ENCODE measurements around the gene GGACT.
"Not testable (repeated sequence)": the region's sequence is repeated elsewhere in the genome, so short reads cannot be mapped to it uniquely, and the experiment has no call there.

Gene GGACT

DNA sequence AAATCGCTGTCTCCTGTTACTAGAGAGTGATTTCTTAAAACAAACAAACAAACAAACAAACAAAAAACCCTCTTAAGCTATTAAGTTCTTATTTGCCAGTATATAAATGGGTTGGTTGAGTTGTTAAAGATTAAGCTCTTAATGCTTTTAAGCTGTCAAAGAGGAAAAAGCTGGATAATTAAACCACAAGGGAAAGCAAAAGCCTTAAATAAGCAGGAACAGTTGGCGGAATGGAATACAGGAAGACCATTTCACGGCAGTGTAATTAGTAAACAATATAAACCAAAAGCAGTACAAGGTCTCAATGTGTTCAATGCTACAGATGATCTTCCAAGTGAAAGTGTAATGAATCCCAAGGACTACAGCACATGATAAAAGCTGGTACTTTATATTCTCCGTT, 32.2 kb upstream of the GGACT start:
- peaks cover 38% of the 10 kb centered on the region for H3K36me3 ChIP-seq (ENCODE audit: insufficient read depth, low read length)
- no peaks in the 10 kb centered on the region for H3K27me3 ChIP-seq (ENCODE audit: insufficient read depth, low read length)
- no peak for TF ChIP-seq EZH2 (IDR thresholded peaks at IDR 0.05; ENCODE audit: borderline replicate concordance, low read length)
- TF ChIP-seq CTCF (IDR thresholded peaks at IDR 0.05; ENCODE audit: low read length) = no peak
- H3K4me2 ChIP-seq (ENCODE audit: low read length) = no peak overlapping the region
- H3K79me2 ChIP-seq (ENCODE audit: insufficient read depth, low read length) = no peaks in the 10 kb centered on the region
- no peaks in the 10 kb centered on the region for H3K4me1 ChIP-seq (ENCODE audit: insufficient read depth, low read length, severe bottlenecking)
- no peak overlapping the region for H3K4me3 ChIP-seq (ENCODE audit: low read depth, low read length, poor library complexity, severe bottlenecking)
- no peak overlapping the region for H2AFZ ChIP-seq (ENCODE audit: low read length)
- no peaks in the 10 kb centered on the region for H3F3A ChIP-seq (ENCODE audit: insufficient read depth, low read length)
- no peaks in the 10 kb centered on the region for H4K20me1 ChIP-seq (ENCODE audit: insufficient read depth, low read length)
- H3K9me3 ChIP-seq (ENCODE audit: low read length) = peaks cover 10% of the 10 kb centered on the region; the same call in 1 of the 2 replicates
- H3K9ac ChIP-seq (ENCODE audit: low read length) = no peak overlapping the region
- H3K27ac ChIP-seq (ENCODE audit: low read depth, low read length, poor library complexity, severe bottlenecking) = no peak overlapping the region
- H3K9me2 ChIP-seq (ENCODE audit: low read depth, low read length) = no peaks in the 10 kb centered on the region

GRCh38 chr13:100619940-100620339, 31.4 kb upstream of the GGACT start:
- Histone ChIP-seq H3F3A (ENCODE audit: insufficient read depth, low read length) (no peaks in the 10 kb centered on the region), H3K27ac (ENCODE audit: low read depth, low read length, poor library complexity, severe bottlenecking) (no peak overlapping the region), H3K9ac (ENCODE audit: low read length) (no peak overlapping the region)

DNA sequence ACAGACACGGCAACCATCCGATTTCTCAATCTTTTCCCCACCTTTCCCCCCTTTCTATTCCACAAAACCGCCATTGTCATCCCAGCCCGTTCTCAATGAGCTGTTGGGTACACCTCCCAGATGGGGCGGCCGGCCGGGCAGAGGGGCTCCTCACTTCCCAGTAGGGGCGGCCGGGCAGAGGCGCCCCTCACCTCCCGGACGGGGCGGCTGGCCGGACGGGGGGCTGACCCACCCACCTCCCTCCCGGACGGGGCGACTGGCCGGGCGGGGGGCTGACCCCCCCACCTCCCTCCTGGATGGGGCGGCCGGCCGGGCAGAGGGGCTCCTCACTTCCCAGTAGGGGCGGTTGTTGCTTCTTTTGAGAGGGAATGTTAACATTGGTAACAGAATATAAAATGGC, 30.3 kb upstream of the GGACT start:
- H2AFZ ChIP-seq (ENCODE audit: low read length); H3K9me2 ChIP-seq (ENCODE audit: low read depth, low read length); H4K20me1 ChIP-seq (ENCODE audit: insufficient read depth, low read length); H3F3A ChIP-seq (ENCODE audit: insufficient read depth, low read length); H3K79me2 ChIP-seq (ENCODE audit: insufficient read depth, low read length); H3K4me3 ChIP-seq (ENCODE audit: low read depth, low read length, poor library complexity, severe bottlenecking); H3K27ac ChIP-seq (ENCODE audit: low read depth, low read length, poor library complexity, severe bottlenecking); H3K4me1 ChIP-seq (ENCODE audit: insufficient read depth, low read length, severe bottlenecking); H3K27me3 ChIP-seq (ENCODE audit: insufficient read depth, low read length); H3K4me2 ChIP-seq (ENCODE audit: low read length); H3K9ac ChIP-seq (ENCODE audit: low read length): not testable (repeated sequence)
- H3K36me3 ChIP-seq (ENCODE audit: insufficient read depth, low read length) = peaks cover 20% of the 10 kb centered on the region
- peaks cover 10% of the 10 kb centered on the region; the same call in 1 of the 2 replicates for H3K9me3 ChIP-seq (ENCODE audit: low read length)

More at GRCh38 chr13:100619940-100620339, 31.4 kb upstream of the GGACT start:
- TF ChIP-seq EZH2 (IDR thresholded peaks at IDR 0.05; ENCODE audit: borderline replicate concordance, low read length) = no peak
- TF ChIP-seq CTCF (IDR thresholded peaks at IDR 0.05; ENCODE audit: low read length) = no peak
- Histone ChIP-seq H3K4me3 (ENCODE audit: low read depth, low read length, poor library complexity, severe bottlenecking) (no peak overlapping the region), H3K36me3 (ENCODE audit: insufficient read depth, low read length) (peaks cover 29% of the 10 kb centered on the region), H2AFZ (ENCODE audit: low read length) (no peak overlapping the region), H3K79me2 (ENCODE audit: insufficient read depth, low read length) (no peaks in the 10 kb centered on the region), H3K9me2 (ENCODE audit: low read depth, low read length) (no peaks in the 10 kb centered on the region), H3K27me3 (ENCODE audit: insufficient read depth, low read length) (no peaks in the 10 kb centered on the region), H4K20me1 (ENCODE audit: insufficient read depth, low read length) (no peaks in the 10 kb centered on the region), H3K9me3 (ENCODE audit: low read length) (peaks cover 10% of the 10 kb centered on the region; the same call in 1 of the 2 replicates), H3K4me2 (ENCODE audit: low read length) (no peak overlapping the region), H3K4me1 (ENCODE audit: insufficient read depth, low read length, severe bottlenecking) (no peaks in the 10 kb centered on the region)

DNA sequence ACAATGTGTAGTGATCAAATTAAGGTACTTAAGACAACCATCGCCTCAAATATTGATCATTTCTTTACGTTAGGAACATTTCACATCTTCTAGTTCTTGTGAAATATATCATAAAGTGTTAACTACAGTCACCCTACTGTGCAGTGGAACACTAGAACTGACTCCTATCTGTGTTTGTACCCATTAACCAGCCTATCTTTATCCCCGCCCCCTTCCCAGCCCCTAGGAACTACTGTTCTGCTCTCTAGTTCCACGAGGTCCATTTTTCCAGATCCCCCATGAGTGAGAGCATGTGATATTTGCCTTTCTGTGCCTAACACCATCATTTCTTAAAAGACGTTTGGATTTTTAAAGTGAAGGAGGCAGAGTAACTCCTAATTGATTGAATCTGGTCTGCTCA, 24.4 kb upstream of the GGACT start:
- Histone ChIP-seq H4K20me1 (ENCODE audit: insufficient read depth, low read length) (no peaks in the 10 kb centered on the region), H3K27me3 (ENCODE audit: insufficient read depth, low read length) (no peaks in the 10 kb centered on the region), H3K9me3 (ENCODE audit: low read length) (peaks cover 9% of the 10 kb centered on the region; the same call in 1 of the 2 replicates), H3K4me1 (ENCODE audit: insufficient read depth, low read length, severe bottlenecking) (peaks cover 19% of the 10 kb centered on the region), H3K27ac (ENCODE audit: low read depth, low read length, poor library complexity, severe bottlenecking) (no peak overlapping the region), H2AFZ (ENCODE audit: low read length) (no peak overlapping the region), H3K4me2 (ENCODE audit: low read length) (no peak overlapping the region), H3K36me3 (ENCODE audit: insufficient read depth, low read length) (no peaks in the 10 kb centered on the region), H3K79me2 (ENCODE audit: insufficient read depth, low read length) (no peaks in the 10 kb centered on the region), H3F3A (ENCODE audit: insufficient read depth, low read length) (no peaks in the 10 kb centered on the region), H3K9ac (ENCODE audit: low read length) (no peak overlapping the region), H3K4me3 (ENCODE audit: low read depth, low read length, poor library complexity, severe bottlenecking) (no peak overlapping the region), H3K9me2 (ENCODE audit: low read depth, low read length) (no peaks in the 10 kb centered on the region)
- TF ChIP-seq CTCF (IDR thresholded peaks at IDR 0.05; ENCODE audit: low read length) (no peak), EZH2 (IDR thresholded peaks at IDR 0.05; ENCODE audit: borderline replicate concordance, low read length) (no peak)
